Neural progenitor cell (in vitro differentiated cells): ENCODE data around the gene NCAN. TPM values are rescaled to one million over a fixed set of nuclear protein-coding genes. Genes with fewer than 3 reads are reported as not detected.

ENCODE experiments used
- DNase-seq: peaks from one replicate; pipeline ENCODE4 v3.0.0-alpha.2; 2016; ENCODE audit warnings: low spot score
- H2AFZ ChIP-seq: fragments of 200-600 bp; sonication (generic); replicated peaks from 2 replicates; pipeline ENCODE4 v1.6.1; 2016; ENCODE audit warnings: antibody characterized with exemption
- H3F3A ChIP-seq: fragments of 200-600 bp; sonication (generic); 2 replicates; pipeline ENCODE4 v1.6.1; 2016; ENCODE audit warnings: antibody characterized with exemption, low read depth
- H3K27ac ChIP-seq: fragments of 200-600 bp; sonication (generic); 2 replicates; pipeline ENCODE4 v1.5.1; 2016; ENCODE audit warnings: mild to moderate bottlenecking
- H3K27me3 ChIP-seq: fragments of 200-600 bp; sonication (generic); 2 replicates; pipeline ENCODE4 v1.6.1; 2016; ENCODE audit warnings: mild to moderate bottlenecking, moderate library complexity
- H3K36me3 ChIP-seq: fragments of 200-600 bp; sonication (generic); 2 replicates; pipeline ENCODE4 v1.5.1; 2016
- H3K4me1 ChIP-seq: fragments of 200-600 bp; sonication (generic); 2 replicates; pipeline ENCODE4 v1.6.1; 2016; ENCODE audit warnings: mixed run types
- H3K4me2 ChIP-seq: fragments of 200-600 bp; sonication (generic); 2 replicates; pipeline ENCODE4 v1.6.1; 2016
- H3K4me3 ChIP-seq: fragments of 200-600 bp; sonication (generic); 2 replicates; pipeline ENCODE4 v1.5.1; 2016
- H3K79me2 ChIP-seq: fragments of 200-600 bp; sonication (generic); 2 replicates; pipeline ENCODE4 v1.6.1; 2016; ENCODE audit warnings: low read depth
- H3K9ac ChIP-seq: fragments of 200-600 bp; sonication (generic); 2 replicates; pipeline ENCODE4 v1.6.1; 2016
- H3K9me3 ChIP-seq: fragments of 200-600 bp; sonication (generic); 2 replicates; pipeline ENCODE4 v1.5.1; 2016; ENCODE audit warnings: low read depth
- H4K20me1 ChIP-seq: fragments of 200-600 bp; sonication (generic); 2 replicates; pipeline ENCODE4 v1.6.1; 2016; ENCODE audit warnings: low read depth
- H3K27ac Mint-ChIP-seq: 3 replicates; pipeline ENCODE4 v1.8.0; 2021; ENCODE audit warnings: mixed read lengths
- H3K27me3 Mint-ChIP-seq: 2 replicates; pipeline ENCODE4 v1.8.0; 2022; ENCODE audit warnings: low read depth, mild to moderate bottlenecking, inconsistent platforms, moderate library complexity, mixed read lengths; ENCODE audit not compliant: insufficient read depth
- H3K36me3 Mint-ChIP-seq: 3 replicates; pipeline ENCODE4 v1.8.0; 2021; ENCODE audit warnings: mixed read lengths
- H3K4me1 Mint-ChIP-seq: 3 replicates; pipeline ENCODE4 v1.8.0; 2021; ENCODE audit warnings: mixed read lengths
- H3K4me3 Mint-ChIP-seq: 3 replicates; pipeline ENCODE4 v1.8.0; 2021; ENCODE audit warnings: mild to moderate bottlenecking, moderate library complexity, mixed read lengths
- H3K9me3 Mint-ChIP-seq: 3 replicates; pipeline ENCODE4 v1.8.0; 2020; ENCODE audit warnings: mixed read lengths
- EZH2 ChIP-seq: fragments of 200-600 bp; sonication (generic); IDR thresholded peaks from 2 replicates; pipeline ENCODE4 v1.6.1; 2017; ENCODE audit warnings: antibody characterized with exemption, mild to moderate bottlenecking, moderate library complexity
- EZH2phosphoT487 ChIP-seq: fragments of 200-600 bp; sonication (generic); IDR thresholded peaks from 2 replicates; pipeline ENCODE4 v1.6.1; 2017; ENCODE audit warnings: antibody characterized with exemption
- total RNA-seq: library from RNA; depleted of rRNA; stranded (reverse); fragments of >200 nt; gene quantifications from 2 replicates; pipeline ENCODE4 v1.2.3, GENCODE V29; 2015; ENCODE audit warnings: low replicate concordance
- TF ChIP-seq, protein P1 (sequence below): fragments of 200-600 bp; sonication (generic); IDR thresholded peaks from 2 replicates; pipeline ENCODE4 v1.5.1; 2017; ENCODE audit warnings: antibody characterized with exemption, mild to moderate bottlenecking

NCAN gene
- total RNA-seq, 1 donor from 2014 or later: 4.8 TPM

DNA sequence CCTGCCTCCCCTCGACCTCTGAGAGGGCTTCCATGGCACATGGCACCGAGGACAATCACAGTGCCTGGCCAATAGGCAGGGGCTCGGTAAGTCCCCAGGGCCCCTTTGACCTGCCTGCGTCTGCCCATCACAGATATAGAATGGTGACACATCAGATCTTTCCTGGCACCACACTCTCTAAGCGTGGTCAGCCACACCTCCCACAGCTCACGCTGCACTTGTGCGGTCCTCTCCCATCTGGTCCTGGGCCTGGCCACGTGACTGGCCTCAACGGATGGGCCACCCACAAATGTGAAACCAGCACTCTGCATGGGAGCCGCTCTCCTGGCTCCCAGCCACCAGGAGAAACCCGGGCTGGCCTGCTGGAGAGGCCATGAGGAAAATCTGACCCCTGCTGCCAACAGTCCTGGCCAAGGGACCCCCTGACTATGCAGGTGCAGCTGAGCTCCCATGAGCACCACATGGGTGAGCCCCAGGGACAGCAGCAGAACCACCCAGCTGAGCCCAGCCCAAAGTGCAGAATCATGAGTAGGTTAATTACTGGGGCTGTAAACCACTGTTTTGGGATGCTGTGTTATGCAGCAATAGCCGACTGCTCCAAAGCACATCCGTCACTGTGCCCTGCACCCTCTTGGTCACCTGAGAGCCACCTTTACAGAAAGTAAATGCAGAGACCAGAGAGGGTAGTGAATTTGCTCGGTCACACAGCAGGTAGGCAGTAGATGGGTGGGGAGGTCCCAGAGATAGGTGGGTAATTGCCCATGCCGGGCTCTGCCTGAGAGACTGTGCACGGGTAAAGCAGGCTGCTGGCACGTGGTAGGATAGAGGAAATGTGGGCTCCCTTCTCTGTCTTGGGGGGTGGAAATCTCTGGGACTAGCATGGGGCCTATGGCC is 32.0 kb upstream of the NCAN start:
- H2AFZ ChIP-seq: no peak overlapping the region
- H3K27me3 ChIP-seq: no peaks in the 10 kb centered on the region
- H3K9ac ChIP-seq: no peak overlapping the region
- TF ChIP-seq EZH2 (no peak), EZH2phosphoT487 (no peak)
- TF ChIP-seq, protein P1, sequence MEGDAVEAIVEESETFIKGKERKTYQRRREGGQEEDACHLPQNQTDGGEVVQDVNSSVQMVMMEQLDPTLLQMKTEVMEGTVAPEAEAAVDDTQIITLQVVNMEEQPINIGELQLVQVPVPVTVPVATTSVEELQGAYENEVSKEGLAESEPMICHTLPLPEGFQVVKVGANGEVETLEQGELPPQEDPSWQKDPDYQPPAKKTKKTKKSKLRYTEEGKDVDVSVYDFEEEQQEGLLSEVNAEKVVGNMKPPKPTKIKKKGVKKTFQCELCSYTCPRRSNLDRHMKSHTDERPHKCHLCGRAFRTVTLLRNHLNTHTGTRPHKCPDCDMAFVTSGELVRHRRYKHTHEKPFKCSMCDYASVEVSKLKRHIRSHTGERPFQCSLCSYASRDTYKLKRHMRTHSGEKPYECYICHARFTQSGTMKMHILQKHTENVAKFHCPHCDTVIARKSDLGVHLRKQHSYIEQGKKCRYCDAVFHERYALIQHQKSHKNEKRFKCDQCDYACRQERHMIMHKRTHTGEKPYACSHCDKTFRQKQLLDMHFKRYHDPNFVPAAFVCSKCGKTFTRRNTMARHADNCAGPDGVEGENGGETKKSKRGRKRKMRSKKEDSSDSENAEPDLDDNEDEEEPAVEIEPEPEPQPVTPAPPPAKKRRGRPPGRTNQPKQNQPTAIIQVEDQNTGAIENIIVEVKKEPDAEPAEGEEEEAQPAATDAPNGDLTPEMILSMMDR: no peak
- no peaks in the 10 kb centered on the region for H3K9me3 ChIP-seq
- no peak overlapping the region for H3K27ac Mint-ChIP-seq
- H4K20me1 ChIP-seq: peaks cover 1% of the 10 kb centered on the region
- H3K36me3 ChIP-seq: no peaks in the 10 kb centered on the region
- no peak overlapping the region for H3K4me2 ChIP-seq
- H3K27ac ChIP-seq: no peak overlapping the region
- H3K9me3 Mint-ChIP-seq: no peaks in the 10 kb centered on the region
- H3K27me3 Mint-ChIP-seq: peaks cover 8% of the 10 kb centered on the region
- H3F3A ChIP-seq: no peaks in the 10 kb centered on the region
- no peak for DNase-seq
- H3K4me3 Mint-ChIP-seq: no peak overlapping the region
- no peaks in the 10 kb centered on the region for H3K79me2 ChIP-seq
- H3K4me1 ChIP-seq: no peaks in the 10 kb centered on the region
- H3K4me3 ChIP-seq: no peak overlapping the region
- no peaks in the 10 kb centered on the region for H3K4me1 Mint-ChIP-seq
- H3K36me3 Mint-ChIP-seq: peaks cover 3% of the 10 kb centered on the region

DNA sequence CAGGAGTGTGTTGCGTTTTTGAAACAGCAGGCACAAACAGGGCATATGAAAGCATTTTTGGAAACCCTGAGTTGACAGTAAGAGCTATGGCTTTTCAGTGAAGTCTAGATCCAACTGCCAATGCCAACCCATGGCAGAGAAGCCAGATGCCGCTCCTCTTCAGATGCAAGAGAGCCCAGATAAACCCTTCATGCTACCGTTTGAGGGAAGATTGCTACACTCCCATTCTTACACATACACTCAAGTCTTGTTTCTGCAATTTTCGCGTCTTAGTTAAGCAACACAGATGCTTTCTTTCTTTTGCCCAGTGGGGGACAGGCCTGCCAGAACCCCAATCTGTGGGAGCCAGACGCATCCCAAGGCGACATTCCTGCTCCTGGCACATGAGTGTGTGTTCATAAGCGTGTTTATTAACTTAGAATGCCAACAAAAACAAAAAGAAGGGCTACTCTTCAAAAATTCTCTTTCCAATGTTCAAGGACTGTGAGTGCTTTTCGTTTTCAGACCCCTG is 30.2 kb upstream of the NCAN start:
- H3K27ac ChIP-seq: no peak overlapping the region
- Mint-ChIP-seq H3K4me3 (no peak overlapping the region), H3K4me1 (no peaks in the 10 kb centered on the region), H3K9me3 (no peaks in the 10 kb centered on the region), H3K36me3 (peaks cover 7% of the 10 kb centered on the region), H3K27ac (no peak overlapping the region), H3K27me3 (peaks cover 8% of the 10 kb centered on the region)
- H4K20me1 ChIP-seq: no peaks in the 10 kb centered on the region
- no peaks in the 10 kb centered on the region for H3K9me3 ChIP-seq
- H3K27me3 ChIP-seq: no peaks in the 10 kb centered on the region
- no peaks in the 10 kb centered on the region for H3K4me1 ChIP-seq
- H3F3A ChIP-seq: peaks cover under 1% of the 10 kb centered on the region
- no peak overlapping the region for H3K4me3 ChIP-seq
- no peak for DNase-seq
- TF ChIP-seq EZH2 (no peak), EZH2phosphoT487 (no peak)
- H3K9ac ChIP-seq: no peak overlapping the region
- no peaks in the 10 kb centered on the region for H3K36me3 ChIP-seq
- no peak overlapping the region for H3K4me2 ChIP-seq
- no peak overlapping the region for H2AFZ ChIP-seq
- H3K79me2 ChIP-seq: no peaks in the 10 kb centered on the region

DNA sequence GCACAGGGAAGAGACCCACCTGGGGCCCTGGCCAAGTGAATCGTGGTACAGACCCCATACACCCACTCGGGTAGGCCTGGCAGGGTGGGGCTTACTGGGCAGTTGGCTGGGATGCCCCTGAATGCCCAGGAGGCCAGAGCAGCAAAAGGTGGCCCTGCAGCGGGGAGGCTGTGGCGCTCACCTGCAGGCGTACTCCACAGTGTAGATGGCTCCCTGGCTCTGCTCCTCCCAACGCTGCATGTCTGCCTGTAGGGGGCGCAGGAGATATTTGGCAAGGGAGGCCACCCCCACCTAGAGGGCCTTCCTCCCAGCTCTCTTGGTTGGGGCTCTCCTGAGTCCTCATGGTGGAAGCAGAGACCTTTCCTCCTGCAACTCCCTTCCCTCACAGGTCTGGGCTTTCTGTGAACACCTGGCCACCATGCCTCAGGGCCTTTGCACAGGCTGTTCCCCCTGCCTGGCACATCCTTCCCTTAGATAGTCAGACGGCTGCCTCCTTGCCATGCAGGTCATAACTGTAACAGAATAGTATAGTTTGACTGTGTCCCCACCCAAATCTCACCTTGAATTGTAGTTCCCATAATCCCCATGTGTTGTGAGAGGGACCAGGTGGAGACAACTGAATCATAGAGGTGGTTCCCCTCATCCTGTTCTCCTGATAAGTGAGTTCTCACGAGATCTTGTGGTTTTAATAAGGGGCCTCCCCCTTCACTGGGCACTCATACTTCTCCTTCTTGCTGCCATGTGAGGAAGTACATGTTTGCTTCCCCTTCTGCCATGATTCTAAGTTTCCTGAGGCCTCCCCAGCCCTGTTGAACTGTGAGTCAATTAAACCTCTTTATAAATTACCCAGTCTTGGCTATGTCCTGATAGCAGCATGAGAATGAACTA is 25.7 kb upstream of the NCAN start:
- H3K36me3 ChIP-seq: no peaks in the 10 kb centered on the region
- H3K4me1 ChIP-seq: peaks cover 6% of the 10 kb centered on the region
- Mint-ChIP-seq H3K4me3 (no peak overlapping the region), H3K9me3 (no peaks in the 10 kb centered on the region), H3K36me3 (peaks cover 7% of the 10 kb centered on the region), H3K27ac (no peak overlapping the region), H3K27me3 (peaks cover 8% of the 10 kb centered on the region), H3K4me1 (no peaks in the 10 kb centered on the region)
- peak; percentile 81 for DNase-seq
- H3K9me3 ChIP-seq: no peaks in the 10 kb centered on the region
- TF ChIP-seq EZH2: no peak
- TF ChIP-seq, protein P1: peak; percentile 77
- H3K9ac ChIP-seq: no peak overlapping the region
- H3K27ac ChIP-seq: no peak overlapping the region
- peaks cover 10% of the 10 kb centered on the region for H3F3A ChIP-seq
- H3K79me2 ChIP-seq: peaks cover 16% of the 10 kb centered on the region
- H3K4me3 ChIP-seq: no peak overlapping the region
- no peak overlapping the region for H3K4me2 ChIP-seq
- H2AFZ ChIP-seq: no peak overlapping the region
- no peaks in the 10 kb centered on the region for H3K27me3 ChIP-seq
- peaks cover 3% of the 10 kb centered on the region for H4K20me1 ChIP-seq
